Cardiac fibroblast (primary cell): ENCODE measurements around the gene STMND1.

Experiments
- DNase-seq, 2 donors: peaks; one replicate each; pipeline versions ENCODE4 v3.0.0 to v3.0.0-alpha.2; 2010; ENCODE audit warnings: low read depth in 2 of 2
- H3K4me3 ChIP-seq, 2 donors: replicated peaks in 1 of 2; 1 replicate in 1 of 2; 2 replicates in 1 of 2; pipeline ENCODE4 v1.5.1; 2011; ENCODE audit warnings: low read depth in 2 of 2, low read length in 2 of 2, mild to moderate bottlenecking in 2 of 2, moderate library complexity in 1 of 2
- TF ChIP-seq, protein P1 (sequence below): IDR thresholded peaks from one replicate; pipeline ENCODE4 v1.5.1; 2011; ENCODE audit warnings: low read depth, mild to moderate bottlenecking, low read length, inconsistent platforms

STMND1 gene

DNA sequence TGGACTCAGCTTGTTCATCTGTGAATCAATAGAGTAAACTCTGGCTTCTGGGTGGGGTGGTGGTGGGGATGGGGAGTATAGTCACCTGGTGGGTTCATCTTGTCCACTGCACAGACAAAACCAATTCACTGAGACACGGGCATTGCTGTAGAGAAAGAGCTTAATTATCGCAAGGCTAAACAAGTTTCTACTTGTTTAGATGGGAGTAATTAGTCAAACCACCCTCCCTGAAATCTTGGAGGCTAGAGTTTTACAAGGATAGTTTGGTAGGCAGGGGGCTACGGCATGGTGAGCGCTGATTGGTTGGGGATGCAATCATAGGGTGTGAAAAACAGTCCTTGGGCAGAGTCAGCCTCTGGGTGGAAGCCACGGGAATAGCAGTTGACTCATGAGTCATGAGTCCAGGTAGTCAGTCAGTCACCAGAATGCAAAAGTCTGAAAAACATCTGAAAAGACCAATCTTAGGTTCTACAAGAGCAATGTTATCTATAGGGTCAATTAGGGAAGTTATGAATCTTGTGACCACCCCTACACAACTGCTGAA is 77.8 kb downstream of the STMND1 start:
- H3K4me3 ChIP-seq, result no peak overlapping the region
- DNase-seq, result peak in 1 of 2 donors; percentile 12
- TF ChIP-seq, protein P1, sequence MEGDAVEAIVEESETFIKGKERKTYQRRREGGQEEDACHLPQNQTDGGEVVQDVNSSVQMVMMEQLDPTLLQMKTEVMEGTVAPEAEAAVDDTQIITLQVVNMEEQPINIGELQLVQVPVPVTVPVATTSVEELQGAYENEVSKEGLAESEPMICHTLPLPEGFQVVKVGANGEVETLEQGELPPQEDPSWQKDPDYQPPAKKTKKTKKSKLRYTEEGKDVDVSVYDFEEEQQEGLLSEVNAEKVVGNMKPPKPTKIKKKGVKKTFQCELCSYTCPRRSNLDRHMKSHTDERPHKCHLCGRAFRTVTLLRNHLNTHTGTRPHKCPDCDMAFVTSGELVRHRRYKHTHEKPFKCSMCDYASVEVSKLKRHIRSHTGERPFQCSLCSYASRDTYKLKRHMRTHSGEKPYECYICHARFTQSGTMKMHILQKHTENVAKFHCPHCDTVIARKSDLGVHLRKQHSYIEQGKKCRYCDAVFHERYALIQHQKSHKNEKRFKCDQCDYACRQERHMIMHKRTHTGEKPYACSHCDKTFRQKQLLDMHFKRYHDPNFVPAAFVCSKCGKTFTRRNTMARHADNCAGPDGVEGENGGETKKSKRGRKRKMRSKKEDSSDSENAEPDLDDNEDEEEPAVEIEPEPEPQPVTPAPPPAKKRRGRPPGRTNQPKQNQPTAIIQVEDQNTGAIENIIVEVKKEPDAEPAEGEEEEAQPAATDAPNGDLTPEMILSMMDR, result no peak
